Activated CD4-positive, alpha-beta T cell treated with anti-CD3 and anti-CD28 coated beads, Interleukin-2, amount 50 U/mL, for 48 hours (primary cell): ENCODE measurements around the gene RHOH.
A peak's percentile ranks its signal among the peaks of the same experiment; 100 is the strongest.

ENCODE experiments used
- DNase-seq, 2 experiments: peaks; one replicate each; pipeline ENCODE4 v3.0.0-alpha.2; 2020

RHOH gene

DNA sequence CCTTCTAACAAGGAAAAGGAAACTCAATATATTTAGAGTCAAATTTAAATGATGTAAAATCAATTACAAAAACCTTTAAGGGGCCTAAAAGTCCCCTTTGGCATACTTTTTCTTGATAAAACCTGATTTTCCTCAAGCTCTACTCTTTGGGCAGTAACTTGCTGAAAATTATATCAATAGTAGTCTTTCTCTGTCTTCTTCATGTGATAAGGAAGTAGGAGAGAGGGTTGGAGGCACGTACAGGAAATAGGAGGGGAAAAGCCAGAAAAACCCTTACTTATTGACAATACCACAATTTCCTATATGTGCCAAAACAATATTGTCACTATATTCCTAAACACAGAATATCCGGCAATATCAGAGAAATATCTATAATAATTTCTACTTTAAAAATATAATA, 9.6 kb downstream of the RHOH start:
- DNase-seq: no peak

GRCh38 chr4:40209401-40209800, 12.6 kb downstream of the RHOH start:
- DNase-seq: no peak

DNA sequence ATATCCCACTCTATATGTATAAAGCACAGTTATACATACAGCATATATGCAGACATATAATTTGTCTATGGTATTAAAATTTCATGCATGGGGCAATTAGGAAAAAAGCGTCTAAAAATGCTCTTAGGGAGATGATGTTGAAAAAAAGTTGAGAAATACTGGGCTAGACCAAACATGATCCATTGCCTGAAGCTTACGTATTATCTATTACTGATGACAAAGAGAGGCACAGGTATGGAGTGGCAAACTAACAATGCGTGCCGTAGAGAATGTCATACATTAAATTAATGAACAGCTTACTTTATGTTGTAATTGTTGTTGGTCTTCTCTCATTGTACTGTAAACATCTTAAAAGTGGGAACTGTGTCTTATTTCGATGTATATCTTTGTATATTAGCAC, 13.9 kb downstream of the RHOH start:
- no peak for DNase-seq

GRCh38 chr4:40211224-40212185, 14.7 kb downstream of the RHOH start:
- no peak for DNase-seq

DNA sequence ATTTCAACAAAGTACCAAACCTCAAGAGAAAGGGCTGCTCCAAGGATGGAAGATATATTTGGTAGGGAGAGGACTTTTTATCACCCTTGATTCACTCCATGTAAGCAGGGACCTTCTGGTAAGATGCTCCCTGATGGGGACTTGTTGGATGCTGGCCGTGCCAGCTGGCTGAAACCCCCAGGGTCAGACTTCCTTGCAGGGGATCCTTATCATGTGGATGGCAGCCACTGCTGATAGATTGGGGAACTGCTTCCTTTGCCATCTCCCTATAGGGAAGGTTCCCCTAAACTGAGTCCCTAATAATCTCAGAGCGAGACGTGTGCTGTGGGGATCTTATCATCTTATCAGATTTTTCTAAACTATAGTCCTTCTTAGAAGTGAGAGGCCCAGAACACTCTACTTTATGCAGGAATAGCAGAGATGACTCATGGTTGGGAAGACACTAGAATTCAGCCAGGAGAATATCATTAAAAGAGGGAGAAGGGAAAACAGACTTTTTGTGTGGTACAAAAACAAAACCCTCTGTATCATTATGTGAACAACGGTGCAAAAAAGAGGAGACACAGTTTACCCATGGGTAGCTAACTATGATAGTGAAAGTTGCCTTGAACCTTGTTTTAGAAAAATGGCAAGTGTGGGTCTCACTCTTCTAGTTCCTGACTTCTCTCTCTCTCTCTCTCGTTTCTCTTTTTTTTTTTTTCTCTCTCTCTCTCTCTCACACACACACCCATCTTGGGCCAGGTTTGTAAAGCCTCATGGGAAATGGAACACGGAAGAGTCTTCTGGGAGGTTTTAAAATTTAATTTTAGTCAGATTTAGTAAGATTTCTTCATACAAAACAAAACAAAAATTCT, 16.1 kb downstream of the RHOH start:
- DNase-seq: no peak

DNA sequence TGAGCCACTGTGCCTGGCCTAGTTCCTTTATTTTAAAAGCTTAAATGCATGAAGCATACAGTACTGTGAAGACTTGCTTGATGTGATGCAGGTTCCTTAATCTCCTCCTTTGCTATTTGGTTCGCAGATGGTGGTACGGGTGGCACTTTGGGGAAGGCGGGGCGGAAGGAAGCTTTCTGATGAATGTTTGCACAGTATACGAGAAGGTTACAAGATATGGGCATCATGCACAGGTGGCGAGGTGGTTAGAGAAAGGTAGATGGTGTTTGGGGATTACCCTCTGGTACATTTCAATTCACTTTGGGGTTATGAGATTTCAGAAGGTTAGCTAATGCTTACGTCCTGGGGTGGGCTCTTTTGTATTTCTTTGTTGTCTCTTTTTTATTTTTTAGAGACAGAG, 17.2 kb downstream of the RHOH start:
- DNase-seq: no peak

DNA sequence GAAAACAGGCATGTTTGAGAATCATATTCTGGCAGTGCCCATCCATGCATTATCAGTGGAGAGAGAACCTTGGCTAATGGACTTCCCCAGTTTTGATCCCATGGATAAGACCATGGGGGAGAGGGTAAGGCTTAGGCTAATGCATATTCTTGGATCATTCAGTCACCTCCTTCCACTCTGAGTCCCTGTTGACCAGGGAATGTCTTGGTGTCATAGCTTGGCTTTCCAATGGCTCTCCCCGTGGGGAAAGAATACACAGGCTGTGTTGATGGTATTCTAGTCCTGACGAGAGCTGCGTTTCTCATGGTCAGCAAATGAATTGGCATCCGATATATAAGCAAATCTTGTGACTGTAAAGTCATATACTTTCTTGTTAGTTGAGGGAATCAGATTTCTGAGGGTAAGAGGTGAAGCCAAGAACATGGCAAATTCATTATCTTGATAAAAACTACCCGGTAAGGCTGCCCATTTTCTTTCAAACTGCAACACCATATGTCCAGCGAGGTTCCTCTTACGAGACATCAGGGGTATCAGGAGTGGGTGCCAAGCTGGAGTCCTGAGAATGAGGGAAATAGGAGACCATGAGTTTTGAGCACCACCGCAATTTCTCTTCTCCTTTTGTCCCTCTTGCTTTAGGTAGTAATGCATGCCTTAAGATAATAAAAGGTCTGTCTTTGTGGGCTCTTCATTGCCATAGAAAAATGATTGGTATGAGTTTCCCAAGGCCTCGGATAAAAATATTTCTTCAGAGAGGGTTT, 18.0 kb downstream of the RHOH start:
- DNase-seq: no peak

DNA sequence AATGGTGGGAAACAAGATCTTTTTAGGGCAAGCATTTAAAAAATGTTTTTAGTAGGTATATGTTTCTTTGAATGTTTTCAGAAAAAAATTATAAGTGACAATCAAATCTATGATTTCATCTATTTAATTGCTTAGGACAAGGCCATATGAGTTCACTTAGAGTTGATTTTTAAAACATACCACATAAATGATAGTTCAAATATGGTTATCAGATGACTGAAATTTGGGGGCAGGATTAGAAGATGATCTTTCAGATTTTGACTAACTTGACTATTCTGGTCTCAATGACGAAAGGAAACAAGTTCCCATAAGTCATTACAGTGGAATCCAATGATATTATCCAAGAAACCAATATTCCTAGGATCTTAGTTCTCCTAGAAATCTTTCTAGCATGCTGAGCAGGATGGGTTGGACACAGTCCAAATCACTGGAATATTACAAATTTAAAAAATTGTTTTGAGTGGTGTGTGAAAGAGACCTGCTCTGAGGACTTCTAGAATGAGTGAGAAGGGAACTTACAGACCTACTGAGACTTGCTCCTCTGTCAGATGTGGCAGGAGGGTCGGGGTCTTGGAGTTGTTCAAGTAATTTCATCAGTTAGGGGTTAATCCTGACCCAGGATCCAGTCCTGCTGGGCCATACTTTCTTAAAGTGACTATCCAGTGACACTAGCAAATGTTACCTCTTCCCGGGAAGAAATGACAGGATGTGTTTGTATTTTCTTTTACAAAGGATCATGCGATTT, 20.0 kb downstream of the RHOH start:
- DNase-seq: no peak

DNA sequence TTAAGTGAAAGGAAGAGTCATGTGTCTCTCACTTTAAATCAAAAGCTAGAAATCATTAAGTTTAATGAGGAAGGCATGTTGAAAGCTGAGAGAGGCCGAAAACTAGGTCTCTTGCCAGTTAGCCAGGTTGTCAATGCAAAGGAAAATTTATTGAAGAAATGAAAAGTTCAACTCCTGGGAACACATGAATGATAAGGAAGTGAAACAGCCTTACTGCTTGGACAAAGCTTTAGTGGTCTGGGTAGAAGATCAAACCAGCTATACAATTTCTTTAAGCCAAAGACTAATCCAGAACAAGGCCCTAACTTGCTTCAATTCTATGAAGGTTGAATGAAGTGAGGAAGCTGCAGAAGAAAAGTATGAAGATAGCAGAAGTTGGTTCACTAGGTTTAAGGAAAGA, 24.9 kb downstream of the RHOH start:
- DNase-seq: no peak

- no peak for DNase-seq
Measured at GRCh38 chr4:40223343-40223742, 26.5 kb downstream of the RHOH start.

DNA sequence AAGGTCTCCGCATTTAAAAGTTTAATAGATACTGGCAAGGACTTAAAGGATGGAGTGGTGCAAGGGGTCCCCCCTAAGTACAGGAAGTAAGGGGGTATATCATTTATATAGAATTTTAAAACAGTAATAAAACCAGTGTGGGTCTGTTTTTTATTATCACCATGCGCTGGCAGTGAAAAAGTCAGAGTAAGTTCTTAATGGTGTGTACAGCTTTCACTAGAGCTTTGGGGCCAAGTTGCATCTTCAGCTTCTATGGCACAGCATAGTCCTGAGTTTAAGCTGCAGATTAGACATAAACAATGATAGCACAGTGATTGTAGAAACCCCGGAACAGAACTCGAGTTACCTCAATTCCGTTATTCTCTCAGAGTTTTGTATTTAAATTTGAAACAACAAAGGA, 27.6 kb downstream of the RHOH start:
- peak in 1 of 2 experiments; percentile 3 for DNase-seq

DNA sequence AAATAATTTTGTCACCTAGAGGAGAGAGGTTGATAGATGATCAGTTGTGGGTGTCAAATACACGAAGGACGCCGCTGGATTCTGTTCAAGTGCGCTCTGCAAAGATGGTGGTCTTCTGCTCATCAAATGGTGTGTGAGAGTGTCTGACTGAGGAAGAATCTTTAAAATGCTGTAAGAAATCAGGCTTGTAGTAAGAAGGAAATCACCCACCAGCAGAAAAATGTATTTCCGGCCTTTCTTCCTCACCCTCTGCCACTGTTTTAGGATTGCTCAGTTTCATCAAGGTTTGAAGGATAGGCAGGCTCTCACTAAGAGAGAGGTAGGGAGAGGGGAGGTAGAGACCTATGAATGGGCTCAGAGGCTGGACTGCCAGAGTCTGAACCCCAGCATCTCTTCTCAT, 28.7 kb downstream of the RHOH start:
- peak in 1 of 2 experiments; percentile 15 for DNase-seq

GRCh38 chr4:40227284-40227683, 30.5 kb downstream of the RHOH start:
- peak; percentile 61 to 75 for DNase-seq

DNA sequence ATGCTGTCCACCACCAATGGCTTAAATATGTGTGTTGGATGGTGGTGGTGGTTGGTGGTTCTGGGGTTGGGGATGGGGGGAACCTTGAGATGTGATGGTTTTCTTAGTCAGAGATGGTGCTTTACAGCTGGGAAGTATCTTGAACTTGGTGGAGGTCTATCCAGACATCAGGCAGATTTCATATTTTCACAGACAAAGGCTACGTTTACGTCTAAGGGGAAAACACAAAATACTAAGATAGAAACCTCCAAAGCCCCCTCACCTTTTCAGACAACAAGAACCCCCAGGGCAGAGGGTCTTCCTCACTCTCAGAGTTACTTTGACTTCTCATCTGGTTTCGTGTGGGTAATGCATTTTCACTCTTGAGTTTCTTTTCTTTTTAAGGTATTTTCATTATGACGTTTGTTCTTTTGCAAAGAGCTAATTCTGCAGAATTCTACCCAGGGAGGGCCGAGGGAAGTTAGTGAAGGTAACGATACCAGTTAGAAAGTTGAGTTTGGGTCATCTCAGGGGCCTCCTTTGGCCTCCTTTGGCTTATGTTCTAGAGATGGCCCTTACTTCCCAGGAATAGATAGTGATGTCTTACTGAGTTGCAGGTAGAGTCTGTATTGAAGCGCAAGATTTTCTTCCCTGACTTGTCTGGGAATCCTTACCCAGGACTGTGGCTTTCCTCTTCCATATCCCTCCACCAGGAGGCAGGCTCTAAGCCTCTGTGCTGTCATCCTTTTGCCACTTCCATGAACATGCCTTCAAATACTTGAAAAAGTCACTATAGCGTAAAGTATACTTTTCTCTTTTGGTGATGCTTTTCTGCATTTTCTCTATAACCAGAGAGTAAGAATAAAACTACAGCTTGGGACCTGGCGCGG, 31.9 kb downstream of the RHOH start:
- peak in 1 of 2 experiments; percentile 64 for DNase-seq

- peak in 1 of 2 experiments; percentile 20 for DNase-seq
Measured at GRCh38 chr4:40231316-40231863, 34.6 kb downstream of the RHOH start.

GRCh38 chr4:40232610-40233009, 35.8 kb downstream of the RHOH start:
- DNase-seq: peak in 1 of 2 experiments; percentile 36

GRCh38 chr4:40233227-40233626, 36.4 kb downstream of the RHOH start:
- DNase-seq: peak in 1 of 2 experiments; percentile 4

- peak in 1 of 2 experiments; percentile 3 for DNase-seq
Measured at GRCh38 chr4:40234519-40235039, 37.7 kb downstream of the RHOH start.

GRCh38 chr4:40238008-40238699, 41.3 kb downstream of the RHOH start:
- DNase-seq: no peak
